Vagina (tissue), 2 donors: ENCODE data around the gene MED12L.

ENCODE experiments used
- POLR2AphosphoS5 ChIP-seq, 2 donors: sonication (generic); formaldehyde crosslinking; IDR thresholded peaks; one replicate each; pipeline ENCODE4 v1.9.0; 2017; ENCODE audit warnings: antibody characterized with exemption in 2 of 2, mild to moderate bottlenecking in 2 of 2, low read depth in 1 of 2; ENCODE audit not compliant: insufficient read depth in 1 of 2
- TF ChIP-seq, protein P1 (sequence below), 3 experiments: fragments of 450-650 bp in 2 of 3; fragments of 200-600 bp in 1 of 3; sonication (generic) in 1 of 3; IDR thresholded peaks; one replicate each; pipeline ENCODE4 v1.5.1; 2017 to 2019; ENCODE audit warnings: antibody characterized with exemption in 3 of 3, mild to moderate bottlenecking in 2 of 3, moderate library complexity in 2 of 3

DNA sequence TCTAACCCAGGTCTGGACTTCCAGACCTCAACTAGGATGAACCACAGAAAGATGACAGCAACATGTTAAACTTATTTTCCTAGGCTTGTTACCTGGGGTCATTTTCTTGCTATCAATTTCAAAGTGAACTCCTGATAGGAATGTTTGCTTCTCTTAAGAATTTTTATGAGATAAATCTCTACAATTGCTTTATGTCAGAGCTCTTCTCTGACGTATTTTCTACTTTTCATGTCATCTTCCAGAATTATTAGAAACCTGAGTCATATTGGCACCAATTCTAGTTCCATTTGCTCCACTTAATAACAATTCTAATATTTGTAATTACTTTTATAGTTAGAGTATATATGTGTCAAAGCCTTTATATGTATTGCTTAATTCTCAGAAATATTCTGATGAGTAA is 377.5 kb downstream of the MED12L start:
- TF ChIP-seq, protein P1, sequence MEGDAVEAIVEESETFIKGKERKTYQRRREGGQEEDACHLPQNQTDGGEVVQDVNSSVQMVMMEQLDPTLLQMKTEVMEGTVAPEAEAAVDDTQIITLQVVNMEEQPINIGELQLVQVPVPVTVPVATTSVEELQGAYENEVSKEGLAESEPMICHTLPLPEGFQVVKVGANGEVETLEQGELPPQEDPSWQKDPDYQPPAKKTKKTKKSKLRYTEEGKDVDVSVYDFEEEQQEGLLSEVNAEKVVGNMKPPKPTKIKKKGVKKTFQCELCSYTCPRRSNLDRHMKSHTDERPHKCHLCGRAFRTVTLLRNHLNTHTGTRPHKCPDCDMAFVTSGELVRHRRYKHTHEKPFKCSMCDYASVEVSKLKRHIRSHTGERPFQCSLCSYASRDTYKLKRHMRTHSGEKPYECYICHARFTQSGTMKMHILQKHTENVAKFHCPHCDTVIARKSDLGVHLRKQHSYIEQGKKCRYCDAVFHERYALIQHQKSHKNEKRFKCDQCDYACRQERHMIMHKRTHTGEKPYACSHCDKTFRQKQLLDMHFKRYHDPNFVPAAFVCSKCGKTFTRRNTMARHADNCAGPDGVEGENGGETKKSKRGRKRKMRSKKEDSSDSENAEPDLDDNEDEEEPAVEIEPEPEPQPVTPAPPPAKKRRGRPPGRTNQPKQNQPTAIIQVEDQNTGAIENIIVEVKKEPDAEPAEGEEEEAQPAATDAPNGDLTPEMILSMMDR (IDR thresholded peaks at IDR 0.05), result no peak
- TF ChIP-seq POLR2AphosphoS5 (IDR thresholded peaks at IDR 0.05; ENCODE audit: insufficient read depth in 1 of 2, low read depth in 1 of 2), result no peak
